Effector CD4-positive, alpha-beta T cell (primary cell): ENCODE data around the gene BORCS5.

ENCODE experiments used
- DNase-seq: peaks from one replicate; pipeline ENCODE4 v3.0.0-alpha.2; 2020

BORCS5 gene

GRCh38 chr12:12353807-12354206 is 3.1 kb upstream of the BORCS5 start:
- no peak for DNase-seq

- DNase-seq: no peak
These were observed 397 bp upstream of the BORCS5 start for GRCh38 chr12:12356467-12356895.

GRCh38 chr12:12357719-12358461 is 1.0 kb downstream of the BORCS5 start:
- DNase-seq: no peak

- no peak for DNase-seq
These were observed 1.6 kb downstream of the BORCS5 start for GRCh38 chr12:12358528-12358927.

GRCh38 chr12:12364787-12365445 is 8.0 kb downstream of the BORCS5 start:
- DNase-seq: no peak

GRCh38 chr12:12365446-12365802 is 8.5 kb downstream of the BORCS5 start:
- DNase-seq: no peak

- no peak for DNase-seq
These were observed 9.1 kb downstream of the BORCS5 start for GRCh38 chr12:12365931-12366431.

- no peak for DNase-seq
These were observed 10.0 kb downstream of the BORCS5 start for GRCh38 chr12:12366701-12367481.

- no peak for DNase-seq
These were observed 10.7 kb downstream of the BORCS5 start for GRCh38 chr12:12367482-12367998.

GRCh38 chr12:12372946-12373722 is 16.3 kb downstream of the BORCS5 start:
- no peak for DNase-seq

- peak; percentile 14 for DNase-seq
These were observed 20.0 kb downstream of the BORCS5 start for GRCh38 chr12:12376646-12377448.

GRCh38 chr12:12378616-12379015 is 21.7 kb downstream of the BORCS5 start:
- DNase-seq: no peak

- peak; percentile 54 for DNase-seq
These were observed 23.2 kb downstream of the BORCS5 start for GRCh38 chr12:12379831-12380730.

GRCh38 chr12:12380949-12381593 is 24.2 kb downstream of the BORCS5 start:
- DNase-seq: no peak

- no peak for DNase-seq
These were observed 25.1 kb downstream of the BORCS5 start for GRCh38 chr12:12381982-12382381.

GRCh38 chr12:12384571-12385340 is 27.9 kb downstream of the BORCS5 start:
- no peak for DNase-seq

- no peak for DNase-seq
These were observed 30.6 kb downstream of the BORCS5 start for GRCh38 chr12:12387501-12387900.

GRCh38 chr12:12392413-12392812 is 35.5 kb downstream of the BORCS5 start:
- no peak for DNase-seq

GRCh38 chr12:12393171-12393570 is 36.3 kb downstream of the BORCS5 start:
- DNase-seq: no peak
